Dermis microvascular lymphatic vessel endothelial cell (primary cell): ENCODE measurements around the gene ENTPD2. TPM values are rescaled to one million over a fixed set of nuclear protein-coding genes. Genes with fewer than 3 reads are reported as not detected.
A peak's percentile ranks its signal among the peaks of the same experiment; 100 is the strongest.

Source experiments
- DNase-seq, 2 donors: peaks; one replicate each; pipeline versions ENCODE4 v3.0.0 to v3.0.0-alpha.2; 2010; ENCODE audit warnings: low read depth in 2 of 2
- total RNA-seq: library from RNA; depleted of rRNA; stranded (reverse); fragments of >200 nt; gene quantifications from 2 replicates; pipeline ENCODE4 v1.2.1, GENCODE V29; 2014

ENTPD2 gene
- total RNA-seq, 1 donor from 2014 or later = not detected

DNA sequence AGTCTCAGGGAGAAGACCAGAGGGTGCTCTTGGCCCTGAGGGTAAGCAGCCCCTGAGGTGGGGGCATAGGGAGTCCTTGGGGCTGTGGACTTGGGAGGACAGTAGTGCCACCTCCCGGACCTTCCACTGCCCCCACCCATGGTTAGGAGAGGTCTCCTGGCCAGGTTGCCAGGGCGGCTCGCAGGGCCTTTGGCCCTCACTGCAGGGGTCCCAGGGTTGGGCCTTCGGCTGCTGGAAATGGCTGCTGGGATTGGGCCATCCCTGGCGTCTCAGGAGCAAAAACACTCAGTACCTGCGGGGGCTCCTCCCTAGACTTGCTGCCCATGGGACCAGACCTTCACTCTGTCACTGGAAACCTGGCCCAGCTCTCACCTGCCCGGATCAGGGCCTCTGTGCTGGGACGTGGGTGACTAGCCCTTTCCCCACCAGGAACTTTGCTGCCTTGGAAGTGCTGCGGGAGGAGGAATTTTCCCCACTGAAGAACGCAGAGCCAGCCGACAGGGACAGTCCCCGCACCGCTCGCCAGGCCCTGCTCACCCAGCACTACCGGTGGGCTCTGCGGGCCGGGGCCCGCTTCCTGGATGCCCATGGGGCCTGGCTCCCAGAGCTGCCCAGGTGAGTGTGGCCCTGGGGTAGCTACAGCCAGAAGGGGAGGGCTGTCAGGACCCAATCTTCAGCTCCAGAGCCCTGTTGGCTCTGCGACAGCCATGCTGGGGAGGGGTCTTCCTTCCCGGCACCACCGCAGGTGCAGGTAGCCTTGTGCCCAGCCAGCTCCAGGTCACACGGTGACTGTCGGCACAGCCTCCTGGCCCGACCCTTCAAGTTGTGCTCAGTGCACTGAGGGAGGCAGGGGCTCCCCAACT lies 26.6 kb upstream of the ENTPD2 start:
- DNase-seq = no peak

DNA sequence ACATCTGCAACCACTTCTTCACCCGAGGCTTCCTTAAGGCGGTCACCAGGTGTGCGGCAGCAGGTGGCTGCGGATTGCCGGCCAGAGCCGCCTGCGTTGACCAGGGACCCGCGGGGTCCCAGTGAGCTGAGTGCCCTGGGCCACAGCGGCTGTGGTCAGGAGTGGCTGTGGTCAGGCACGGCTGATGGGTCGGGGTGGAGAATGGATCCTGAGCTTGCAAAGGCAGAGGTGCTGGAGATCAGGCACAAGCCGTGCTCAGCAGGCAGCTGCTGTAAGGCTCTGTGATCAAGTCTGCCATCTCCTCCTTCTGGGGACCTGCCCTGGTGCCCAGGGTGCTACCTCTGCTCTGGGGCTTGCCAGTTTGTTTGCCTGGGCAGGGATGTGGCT lies 25.5 kb upstream of the ENTPD2 start:
- DNase-seq = no peak

- no peak for DNase-seq
Observed at GRCh38 chr9:137078701-137079400, 25.0 kb upstream of the ENTPD2 start.

- DNase-seq = peak in 1 of 2 donors; percentile 45
Observed at GRCh38 chr9:137077758-137078693, 24.2 kb upstream of the ENTPD2 start.

DNA sequence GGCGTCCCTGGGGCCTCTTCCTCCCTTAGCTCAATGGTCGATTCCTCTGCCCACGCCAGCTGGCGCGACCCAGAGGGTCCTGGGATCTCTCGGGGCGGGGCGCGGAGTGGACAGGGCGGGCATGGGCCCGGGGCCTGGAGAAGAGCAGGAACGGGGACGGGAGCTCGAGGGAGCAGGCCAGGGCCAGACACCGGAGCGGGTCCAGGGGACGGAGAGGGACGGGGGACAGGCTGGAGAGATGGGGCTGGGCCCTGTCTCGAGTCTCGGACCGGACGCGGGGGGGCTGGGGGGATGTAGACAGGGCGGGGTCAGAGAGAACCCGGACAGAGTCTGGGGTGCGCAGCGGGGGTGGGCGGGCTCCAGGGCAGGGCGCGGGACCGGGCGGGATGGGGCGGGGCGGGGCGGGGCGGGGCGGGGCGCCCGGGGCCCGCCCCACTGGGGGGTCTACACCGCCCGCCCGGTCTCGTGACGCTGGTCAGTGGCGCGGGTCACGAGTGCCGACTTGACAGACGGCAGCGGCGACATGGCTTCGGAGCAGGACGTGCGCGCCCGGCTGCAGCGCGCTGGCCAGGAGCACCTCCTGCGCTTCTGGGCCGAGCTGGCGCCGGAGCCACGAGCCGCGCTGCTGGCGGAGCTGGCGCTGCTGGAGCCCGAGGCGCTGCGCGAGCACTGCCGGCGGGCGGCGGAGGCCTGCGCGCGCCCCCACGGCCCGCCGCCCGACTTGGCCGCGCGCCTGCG lies 23.3 kb upstream of the ENTPD2 start, which contains the start of gene UAP1L1:
Gene UAP1L1, plus strand, starts transcription at position 508 of the 738 bp plus-strand sequence. Its CDS starts 16 bp downstream, at position 524.
- DNase-seq = peak; percentile 34 to 81

- DNase-seq = no peak
Observed at GRCh38 chr9:137076636-137077009, 22.8 kb upstream of the ENTPD2 start.

DNA sequence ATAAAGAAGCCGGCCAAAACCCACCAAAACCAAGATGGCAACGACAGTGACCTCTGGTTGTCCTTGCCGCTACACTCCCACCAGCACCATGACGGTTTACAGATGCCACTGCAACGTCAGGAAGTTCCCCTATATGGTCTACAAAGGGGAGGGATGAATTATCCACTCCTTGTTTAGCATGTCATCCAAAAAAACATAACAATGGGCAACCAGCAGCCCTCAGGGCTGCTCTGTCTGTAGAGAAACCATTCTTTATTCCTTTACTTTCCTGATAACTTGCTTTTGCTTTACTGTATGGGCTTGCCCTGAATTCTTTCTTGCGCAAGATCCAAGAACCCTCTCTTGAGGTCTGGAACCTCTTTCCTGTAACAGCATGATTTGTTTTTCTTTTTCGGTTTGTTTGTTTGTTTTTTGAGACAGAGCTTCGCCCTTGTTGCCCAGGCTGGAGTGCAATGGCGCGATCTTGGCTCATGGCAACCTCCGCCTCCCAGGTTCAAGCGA lies 21.5 kb upstream of the ENTPD2 start:
- no peak for DNase-seq

GRCh38 chr9:137074657-137075274 lies 20.9 kb upstream of the ENTPD2 start:
- no peak for DNase-seq

- DNase-seq = no peak
Observed at GRCh38 chr9:137073992-137074399, 20.1 kb upstream of the ENTPD2 start.

DNA sequence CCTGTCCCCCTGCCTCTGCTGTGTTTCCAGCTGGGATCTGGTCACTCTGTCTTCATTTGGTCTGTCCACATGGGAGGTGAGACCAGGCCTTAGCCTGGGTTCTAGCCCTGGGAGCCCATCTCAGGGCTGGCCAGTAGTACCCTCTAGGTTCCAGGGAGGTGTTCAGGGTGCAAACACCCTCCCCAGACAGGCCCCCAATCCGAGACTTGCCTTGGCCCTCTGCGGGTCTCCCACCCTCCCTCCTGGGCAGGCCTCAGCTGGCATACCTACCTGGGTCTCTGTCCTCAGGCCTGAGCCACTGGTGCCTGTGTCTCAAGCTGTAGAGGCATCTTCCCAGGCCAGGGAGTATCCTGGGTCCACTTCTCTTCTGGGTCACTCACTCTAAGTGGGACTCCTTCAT lies 17.4 kb upstream of the ENTPD2 start:
- no peak for DNase-seq

- DNase-seq = no peak
Observed at GRCh38 chr9:137070906-137071275, 17.0 kb upstream of the ENTPD2 start.

GRCh38 chr9:137070201-137070905 lies 16.5 kb upstream of the ENTPD2 start, which contains the start of gene SAPCD2:
Gene SAPCD2 (minus strand): TSS chr9:137070557. CDS start chr9:137070460, 97 bp downstream.
- DNase-seq = peak; percentile 72 to 91

GRCh38 chr9:137069508-137070091 lies 15.7 kb upstream of the ENTPD2 start:
- DNase-seq = no peak

DNA sequence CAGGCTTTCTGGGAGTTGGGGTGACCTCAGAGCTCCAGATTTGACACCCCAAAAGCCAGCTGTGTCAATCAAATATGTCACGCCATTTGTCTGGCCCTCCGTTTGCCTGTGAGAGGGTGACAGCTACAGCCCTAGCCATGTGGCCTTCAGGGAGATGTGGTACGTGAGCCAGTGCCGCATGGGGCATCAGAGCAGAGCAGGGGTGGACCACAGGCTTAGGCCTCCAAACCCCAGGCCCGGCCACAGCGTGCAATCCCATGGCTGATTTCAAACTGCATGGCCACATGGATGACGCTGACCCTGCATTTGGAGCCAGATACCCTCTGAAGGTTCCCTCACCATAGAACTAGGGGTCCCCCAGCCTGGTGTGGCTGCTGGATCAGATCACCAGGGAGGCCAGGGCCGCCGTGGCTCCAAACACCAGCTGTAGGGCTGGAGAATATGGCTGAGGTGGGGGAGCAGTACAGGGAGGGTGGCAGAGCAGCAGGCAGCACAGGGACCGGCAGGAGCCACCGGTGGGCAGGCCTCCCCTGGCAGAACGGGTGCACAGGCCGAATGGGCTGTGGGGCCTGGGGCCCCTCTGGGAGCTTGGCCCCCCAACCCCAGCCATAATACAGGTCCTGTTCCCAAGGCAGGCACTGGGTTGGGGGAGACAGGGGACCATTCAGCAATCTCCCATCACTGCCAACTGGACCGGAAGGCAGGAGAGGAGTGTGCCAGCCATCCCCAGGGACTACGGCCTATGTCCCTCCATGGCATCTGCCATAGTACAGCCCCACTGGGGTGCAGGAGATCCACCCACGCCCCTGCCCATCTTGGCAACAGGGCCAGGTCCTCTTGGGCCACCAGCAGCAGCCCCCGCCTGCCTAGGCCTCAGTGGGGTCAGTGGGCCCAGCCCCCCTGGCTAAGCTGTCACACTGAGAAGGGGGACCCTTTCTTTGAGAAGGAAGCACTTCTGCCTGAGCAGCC lies 15.0 kb upstream of the ENTPD2 start:
- DNase-seq = no peak

DNA sequence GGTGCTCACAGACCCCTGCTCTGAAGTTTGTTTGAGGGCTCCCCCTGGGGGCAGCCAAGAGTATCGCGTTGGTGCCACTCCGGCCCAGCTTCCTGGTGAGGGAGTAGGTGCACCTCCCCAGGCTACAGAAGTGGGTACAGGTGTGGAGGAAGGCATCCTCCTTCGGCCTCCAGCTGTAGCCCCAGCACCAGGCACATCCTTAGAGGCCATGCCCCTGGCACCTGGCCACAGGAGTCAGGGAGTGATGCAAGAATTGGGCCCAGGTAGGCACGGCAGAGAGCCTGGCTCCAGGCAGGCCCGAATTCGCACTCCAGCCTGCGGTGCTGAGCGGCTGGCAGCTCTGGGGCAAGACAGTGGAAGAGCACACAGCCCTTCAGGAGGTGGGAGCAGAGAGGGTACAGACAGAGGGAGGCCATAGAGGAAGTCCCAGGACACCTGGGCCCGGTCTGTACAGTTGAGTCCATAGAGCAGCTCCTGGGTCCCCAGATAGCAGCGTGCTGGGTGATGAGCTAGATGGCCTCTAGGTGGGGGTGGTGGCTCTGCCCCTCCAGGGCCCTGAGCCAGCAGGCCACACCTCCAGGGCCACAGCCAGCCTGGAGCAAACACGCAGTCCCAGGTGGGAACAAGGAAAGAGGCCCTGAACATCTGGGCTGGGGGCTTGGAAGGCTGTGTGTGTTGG lies 14.1 kb upstream of the ENTPD2 start:
- peak; percentile 70 to 85 for DNase-seq

GRCh38 chr9:137066096-137066861 lies 12.4 kb upstream of the ENTPD2 start:
- no peak for DNase-seq
